AG04449 (cell line): ENCODE results near the gene CD163L1.

ENCODE experiments used
- CTCF ChIA-PET: fragments of 350-600 bp; formaldehyde crosslinking; extraction: SDS; loops from one replicate; lab custom pipeline; 2021; ENCODE audit warnings: antibody characterized with exemption; lab: Yijun Ruan, JAX
- POLR2A ChIA-PET: fragments of 400-600, 350-600 bp; formaldehyde crosslinking; extraction: SDS; loops from one replicate; lab custom pipeline; 2020; ENCODE audit warnings: antibody characterized with exemption, inconsistent platforms; lab: Yijun Ruan, JAX
- DNase-seq: peaks from one replicate; pipeline ENCODE4 v3.0.0-alpha.2; 2010; ENCODE audit warnings: low read depth, low spot score
- H3K4me3 ChIP-seq: 2 replicates; pipeline ENCODE4 v1.5.1; 2011; ENCODE audit warnings: low read depth, mild to moderate bottlenecking, control low read depth, low read length
- CTCF ChIP-seq: IDR thresholded peaks from one replicate; pipeline ENCODE4 v1.5.1; 2011; ENCODE audit warnings: mild to moderate bottlenecking, moderate library complexity, low read length, control low read depth, inconsistent platforms; ENCODE audit not compliant: insufficient read depth; ENCODE audit errors: missing control alignments

CD163L1 gene

GRCh38 chr12:7444076-7444475 lies at the start of gene CD163L1:
TSS of gene CD163L1 (minus strand) at chr12:7444153. CDS start at chr12:7444127, 26 bp downstream.
- POLR2A ChIA-PET = no interaction called here
- no peak within 1 kb of the TSS for H3K4me3 ChIP-seq
- TF ChIP-seq CTCF = no peak
- CTCF ChIA-PET = interaction anchor here (1.8 to 1.9 kb wide), 3 partner anchors 16 to 224 kb away, joined by 6 to 8 read pairs (median 6); no protein-coding TSS in a partner anchor
- no peak for DNase-seq

- no peak overlapping the region for H3K4me3 ChIP-seq
- CTCF ChIA-PET = interaction anchor here (1.1 to 1.4 kb wide), 2 partner anchors 14 to 33 kb away, joined by 4 to 6 read pairs; no protein-coding TSS in a partner anchor
- DNase-seq = no peak
- POLR2A ChIA-PET = no interaction called here
- no peak for TF ChIP-seq CTCF
Observed at GRCh38 chr12:7493006-7493405, 49.1 kb upstream of the CD163L1 start.

GRCh38 chr12:7486512-7486911 lies 42.6 kb upstream of the CD163L1 start:
- TF ChIP-seq CTCF = no peak
- DNase-seq = no peak
- no peak overlapping the region for H3K4me3 ChIP-seq
- POLR2A ChIA-PET = no interaction called here
- CTCF ChIA-PET = no interaction called here

GRCh38 chr12:7485095-7485494 lies 41.1 kb upstream of the CD163L1 start:
- H3K4me3 ChIP-seq = no peak overlapping the region
- ChIA-PET POLR2A (no interaction called here), CTCF (no interaction called here)
- no peak for TF ChIP-seq CTCF
- no peak for DNase-seq

GRCh38 chr12:7483343-7483742 lies 39.4 kb upstream of the CD163L1 start:
- no peak overlapping the region for H3K4me3 ChIP-seq
- POLR2A ChIA-PET = no interaction called here
- CTCF ChIA-PET = no interaction called here
- no peak for TF ChIP-seq CTCF
- no peak for DNase-seq

GRCh38 chr12:7479771-7480170 lies 35.8 kb upstream of the CD163L1 start:
- no peak overlapping the region for H3K4me3 ChIP-seq
- no peak for DNase-seq
- POLR2A ChIA-PET = no interaction called here
- CTCF ChIA-PET = interaction anchor here (1.1 to 3.7 kb wide), 3 partner anchors 17 to 163 kb away, joined by 3 to 20 read pairs (median 3); no protein-coding TSS in a partner anchor
- TF ChIP-seq CTCF = no peak
